Measurements from ENCODE around the gene NRP1.

NRP1 gene

GRCh38 chr10:33355274-33355673 lies 20.8 kb upstream of the NRP1 start:
- H2BK5ac ChIP-seq (ENCODE audit: low read length) = no peak overlapping the region

GRCh38 chr10:33353853-33354252 lies 19.4 kb upstream of the NRP1 start:
- no CpG with 5 or more reads among the region's 3 CpGs for WGBS, 2 donors (ENCODE audit: extremely low coverage in 2 of 2, insufficient read length in 2 of 2, insufficient replicate concordance in 1 of 2)
- no peaks in the 10 kb centered on the region for H3K27me3 ChIP-seq (ENCODE audit: control insufficient read depth in 3 of 3, insufficient read depth in 3 of 3, low read depth in 1 of 3, low read length in 3 of 3)
- no peak overlapping the region for H3K27ac ChIP-seq (replicated peaks; ENCODE audit: low read length)
- H3K79me1 ChIP-seq (ENCODE audit: low read depth, low read length) = no peaks in the 10 kb centered on the region
- no peak overlapping the region for H2BK15ac ChIP-seq (ENCODE audit: low read length)
- no peak overlapping the region for H4K8ac ChIP-seq (ENCODE audit: low read depth, low read length)
- no peak for DNase-seq (ENCODE audit: low spot score)
- H3K14ac ChIP-seq (ENCODE audit: low read length) = no peak overlapping the region
- H2BK12ac ChIP-seq (ENCODE audit: low read length) = no peak overlapping the region
- H3K4me3 ChIP-seq (ENCODE audit: low read length in 2 of 2) = no peak overlapping the region
- no peak overlapping the region for H3K9ac ChIP-seq (ENCODE audit: low read depth, low read length, poor library complexity)
- H2BK120ac ChIP-seq (ENCODE audit: low read depth, low read length) = no peak overlapping the region
- H3K23ac ChIP-seq (ENCODE audit: low read depth, low read length, poor library complexity) = no peak overlapping the region
- no peak overlapping the region for H4K91ac ChIP-seq (ENCODE audit: low read depth, low read length, poor library complexity)
- no peak overlapping the region for H2AK5ac ChIP-seq (ENCODE audit: low read depth, low read length)
- H3K18ac ChIP-seq (ENCODE audit: low read length) = no peak overlapping the region
- H3K4me2 ChIP-seq (ENCODE audit: insufficient read depth, low read length, poor library complexity, severe bottlenecking) = no peak overlapping the region
- no peak overlapping the region for H2AFZ ChIP-seq (ENCODE audit: low read length)
- no peaks in the 10 kb centered on the region for H3K36me3 ChIP-seq (replicated peaks in 1 of 2; ENCODE audit: control insufficient read depth in 2 of 2, insufficient read depth in 2 of 2, low read length in 2 of 2)
- no peaks in the 10 kb centered on the region for H3K4me1 ChIP-seq (ENCODE audit: control insufficient read depth in 2 of 2, insufficient read depth in 1 of 2, low read depth in 1 of 2, low read length in 2 of 2)
- H3K9me3 ChIP-seq (replicated peaks in 1 of 2; ENCODE audit: control insufficient read depth in 2 of 2, insufficient read depth in 1 of 2, low read depth in 1 of 2, low read length in 2 of 2) = no peaks in the 10 kb centered on the region
- H2BK5ac ChIP-seq (ENCODE audit: low read length) = no peak overlapping the region
- H3K4ac ChIP-seq (ENCODE audit: low read length) = no peak overlapping the region

More at GRCh38 chr10:33355274-33355673, 20.8 kb upstream of the NRP1 start:
- Histone ChIP-seq H2BK120ac (ENCODE audit: low read depth, low read length) (no peak overlapping the region), H3K4me3 (ENCODE audit: low read length in 2 of 2) (no peak overlapping the region), H3K4me2 (ENCODE audit: insufficient read depth, low read length, poor library complexity, severe bottlenecking) (no peak overlapping the region), H2AFZ (ENCODE audit: low read length) (no peak overlapping the region), H3K18ac (ENCODE audit: low read length) (no peak overlapping the region), H3K79me1 (ENCODE audit: low read depth, low read length) (no peaks in the 10 kb centered on the region), H3K4ac (ENCODE audit: low read length) (no peak overlapping the region), H3K36me3 (replicated peaks in 1 of 2; ENCODE audit: control insufficient read depth in 2 of 2, insufficient read depth in 2 of 2, low read length in 2 of 2) (no peaks in the 10 kb centered on the region), H3K23ac (ENCODE audit: low read depth, low read length, poor library complexity) (no peak overlapping the region), H2BK12ac (ENCODE audit: low read length) (no peak overlapping the region), H3K27me3 (ENCODE audit: control insufficient read depth in 3 of 3, insufficient read depth in 3 of 3, low read depth in 1 of 3, low read length in 3 of 3) (no peaks in the 10 kb centered on the region), H3K14ac (ENCODE audit: low read length) (no peak overlapping the region), H3K4me1 (ENCODE audit: control insufficient read depth in 2 of 2, insufficient read depth in 1 of 2, low read depth in 1 of 2, low read length in 2 of 2) (no peaks in the 10 kb centered on the region), H4K8ac (ENCODE audit: low read depth, low read length) (no peak overlapping the region), H4K91ac (ENCODE audit: low read depth, low read length, poor library complexity) (no peak overlapping the region), H2BK15ac (ENCODE audit: low read length) (no peak overlapping the region), H2AK5ac (ENCODE audit: low read depth, low read length) (no peak overlapping the region), H3K9me3 (replicated peaks in 1 of 2; ENCODE audit: control insufficient read depth in 2 of 2, insufficient read depth in 1 of 2, low read depth in 1 of 2, low read length in 2 of 2) (no peaks in the 10 kb centered on the region), H3K9ac (ENCODE audit: low read depth, low read length, poor library complexity) (no peak overlapping the region), H3K27ac (replicated peaks; ENCODE audit: low read length) (no peak overlapping the region)
- no CpG with 5 or more reads among the region's 2 CpGs for WGBS, 2 donors (ENCODE audit: extremely low coverage in 2 of 2, insufficient read length in 2 of 2, insufficient replicate concordance in 1 of 2)
- no peak for DNase-seq (ENCODE audit: low spot score)

DNA sequence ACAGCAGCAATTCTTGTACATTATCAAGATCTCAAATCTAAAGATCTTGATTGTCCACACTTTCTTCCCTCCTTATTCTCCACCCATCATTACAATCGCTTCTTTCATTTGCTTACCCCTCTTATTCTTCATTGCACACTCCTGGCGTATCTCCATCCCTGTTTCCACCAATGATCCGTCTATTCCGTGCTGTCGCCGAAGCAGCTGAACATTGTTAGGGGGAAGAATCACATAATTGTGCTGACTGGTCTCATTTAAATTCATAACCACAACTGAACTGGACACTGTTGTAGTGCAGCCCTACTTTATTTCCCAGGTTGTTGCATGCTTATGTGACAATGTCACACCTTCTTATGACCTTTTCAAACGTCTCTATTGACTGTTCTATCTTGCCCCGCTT lies 18.9 kb upstream of the NRP1 start:
- Histone ChIP-seq H2BK12ac (ENCODE audit: low read length) (no peak overlapping the region), H3K79me1 (ENCODE audit: low read depth, low read length) (no peaks in the 10 kb centered on the region), H3K14ac (ENCODE audit: low read length) (no peak overlapping the region), H3K27me3 (ENCODE audit: control insufficient read depth in 3 of 3, insufficient read depth in 3 of 3, low read depth in 1 of 3, low read length in 3 of 3) (no peaks in the 10 kb centered on the region), H4K8ac (ENCODE audit: low read depth, low read length) (no peak overlapping the region), H3K18ac (ENCODE audit: low read length) (no peak overlapping the region), H2AK5ac (ENCODE audit: low read depth, low read length) (no peak overlapping the region), H3K9ac (ENCODE audit: low read depth, low read length, poor library complexity) (no peak overlapping the region), H3K4me1 (ENCODE audit: control insufficient read depth in 2 of 2, insufficient read depth in 1 of 2, low read depth in 1 of 2, low read length in 2 of 2) (no peaks in the 10 kb centered on the region), H2AFZ (ENCODE audit: low read length) (no peak overlapping the region), H3K36me3 (replicated peaks in 1 of 2; ENCODE audit: control insufficient read depth in 2 of 2, insufficient read depth in 2 of 2, low read length in 2 of 2) (no peaks in the 10 kb centered on the region), H3K27ac (replicated peaks; ENCODE audit: low read length) (no peak overlapping the region), H3K23ac (ENCODE audit: low read depth, low read length, poor library complexity) (no peak overlapping the region), H3K4me2 (ENCODE audit: insufficient read depth, low read length, poor library complexity, severe bottlenecking) (no peak overlapping the region), H2BK15ac (ENCODE audit: low read length) (no peak overlapping the region), H2BK120ac (ENCODE audit: low read depth, low read length) (no peak overlapping the region), H4K91ac (ENCODE audit: low read depth, low read length, poor library complexity) (no peak overlapping the region), H3K9me3 (replicated peaks in 1 of 2; ENCODE audit: control insufficient read depth in 2 of 2, insufficient read depth in 1 of 2, low read depth in 1 of 2, low read length in 2 of 2) (no peaks in the 10 kb centered on the region), H3K4ac (ENCODE audit: low read length) (no peak overlapping the region), H2BK5ac (ENCODE audit: low read length) (no peak overlapping the region), H3K4me3 (ENCODE audit: low read length in 2 of 2) (no peak overlapping the region)
- WGBS, 2 donors (ENCODE audit: extremely low coverage in 2 of 2, insufficient read length in 2 of 2, insufficient replicate concordance in 1 of 2) = 100% methylated on average over 1 of the region's 8 CpGs; no CpG with 5 or more reads in 1 of the 2 donors
- no peak for DNase-seq (ENCODE audit: low spot score)

DNA sequence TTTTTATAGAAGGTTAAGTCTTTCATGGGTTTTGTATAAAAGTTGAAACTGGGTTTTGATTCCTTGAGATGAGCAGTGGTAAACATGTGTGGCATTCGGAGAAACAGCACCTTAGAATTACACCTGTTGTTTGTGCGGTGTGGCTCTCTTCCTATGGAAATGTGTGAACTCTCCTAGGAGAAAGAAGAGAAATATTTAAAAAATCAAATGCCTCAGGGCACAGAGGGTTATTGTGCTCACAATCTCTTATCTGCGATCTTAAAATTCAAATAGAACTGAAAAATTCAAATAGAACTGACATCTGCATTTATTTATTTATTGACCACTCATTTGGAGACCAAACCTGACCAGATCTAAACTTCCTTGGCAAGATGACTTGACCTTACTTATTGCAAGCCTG lies 18.1 kb upstream of the NRP1 start:
- no peaks in the 10 kb centered on the region for H3K27me3 ChIP-seq (ENCODE audit: control insufficient read depth in 3 of 3, insufficient read depth in 3 of 3, low read depth in 1 of 3, low read length in 3 of 3)
- no peak for DNase-seq (ENCODE audit: low spot score)
- H3K27ac ChIP-seq (replicated peaks; ENCODE audit: low read length) = no peak overlapping the region
- H2BK15ac ChIP-seq (ENCODE audit: low read length) = no peak overlapping the region
- H3K9ac ChIP-seq (ENCODE audit: low read depth, low read length, poor library complexity) = no peak overlapping the region
- no peak overlapping the region for H2BK120ac ChIP-seq (ENCODE audit: low read depth, low read length)
- no peak overlapping the region for H2AFZ ChIP-seq (ENCODE audit: low read length)
- H3K9me3 ChIP-seq (replicated peaks in 1 of 2; ENCODE audit: control insufficient read depth in 2 of 2, insufficient read depth in 1 of 2, low read depth in 1 of 2, low read length in 2 of 2) = peaks cover 0 to 2% of the 10 kb centered on the region in 2 donors
- no peak overlapping the region for H3K4me2 ChIP-seq (ENCODE audit: insufficient read depth, low read length, poor library complexity, severe bottlenecking)
- no CpG with 5 or more reads among the region's 3 CpGs for WGBS, 2 donors (ENCODE audit: extremely low coverage in 2 of 2, insufficient read length in 2 of 2, insufficient replicate concordance in 1 of 2)
- H2AK5ac ChIP-seq (ENCODE audit: low read depth, low read length) = no peak overlapping the region
- H3K14ac ChIP-seq (ENCODE audit: low read length) = no peak overlapping the region
- no peak overlapping the region for H3K23ac ChIP-seq (ENCODE audit: low read depth, low read length, poor library complexity)
- H4K91ac ChIP-seq (ENCODE audit: low read depth, low read length, poor library complexity) = no peak overlapping the region
- no peaks in the 10 kb centered on the region for H3K79me1 ChIP-seq (ENCODE audit: low read depth, low read length)
- no peaks in the 10 kb centered on the region for H3K4me1 ChIP-seq (ENCODE audit: control insufficient read depth in 2 of 2, insufficient read depth in 1 of 2, low read depth in 1 of 2, low read length in 2 of 2)
- H2BK5ac ChIP-seq (ENCODE audit: low read length) = no peak overlapping the region
- H3K36me3 ChIP-seq (replicated peaks in 1 of 2; ENCODE audit: control insufficient read depth in 2 of 2, insufficient read depth in 2 of 2, low read length in 2 of 2) = no peaks in the 10 kb centered on the region
- no peak overlapping the region for H3K4ac ChIP-seq (ENCODE audit: low read length)
- no peak overlapping the region for H4K8ac ChIP-seq (ENCODE audit: low read depth, low read length)
- H2BK12ac ChIP-seq (ENCODE audit: low read length) = no peak overlapping the region
- H3K18ac ChIP-seq (ENCODE audit: low read length) = no peak overlapping the region
- no peak overlapping the region for H3K4me3 ChIP-seq (ENCODE audit: low read length in 2 of 2)

Data from neuronal stem cell (in vitro differentiated cells).